ENCODE results near the gene LCN2. TPM values are rescaled to one million over a fixed set of nuclear protein-coding genes. Genes with fewer than 3 reads are reported as not detected.

The LCN2 gene
- not detected in 2 replicates for total RNA-seq

DNA sequence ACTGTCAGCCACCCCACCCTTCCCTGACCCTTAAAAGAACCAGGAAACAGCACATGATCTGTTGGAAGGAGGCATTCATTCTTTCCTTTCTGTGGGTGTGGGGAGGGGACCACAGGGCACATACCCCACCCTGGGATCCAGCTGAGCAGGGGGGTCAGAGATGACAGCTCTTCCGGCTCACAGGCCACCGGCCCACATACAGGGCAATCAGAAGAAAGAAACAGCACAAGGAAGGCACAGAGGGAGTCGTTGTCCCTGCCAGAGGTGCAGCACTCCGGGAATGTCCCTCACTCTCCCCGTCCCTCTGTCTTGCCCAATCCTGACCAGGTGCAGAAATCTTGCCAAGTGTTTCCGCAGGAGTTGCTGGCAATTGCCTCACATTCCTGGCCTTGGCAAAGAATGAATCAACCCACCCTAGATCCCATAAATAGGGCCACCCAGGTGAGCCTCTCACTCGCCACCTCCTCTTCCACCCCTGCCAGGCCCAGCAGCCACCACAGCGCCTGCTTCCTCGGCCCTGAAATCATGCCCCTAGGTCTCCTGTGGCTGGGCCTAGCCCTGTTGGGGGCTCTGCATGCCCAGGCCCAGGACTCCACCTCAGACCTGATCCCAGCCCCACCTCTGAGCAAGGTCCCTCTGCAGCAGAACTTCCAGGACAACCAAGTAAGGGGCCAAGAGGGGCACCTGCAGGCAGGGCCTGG, at the start of gene LCN2:
Gene LCN2 (plus strand): TSS at position 453 of the 701 bp plus-strand sequence. CDS start 73 bp downstream, at position 526.

DNA sequence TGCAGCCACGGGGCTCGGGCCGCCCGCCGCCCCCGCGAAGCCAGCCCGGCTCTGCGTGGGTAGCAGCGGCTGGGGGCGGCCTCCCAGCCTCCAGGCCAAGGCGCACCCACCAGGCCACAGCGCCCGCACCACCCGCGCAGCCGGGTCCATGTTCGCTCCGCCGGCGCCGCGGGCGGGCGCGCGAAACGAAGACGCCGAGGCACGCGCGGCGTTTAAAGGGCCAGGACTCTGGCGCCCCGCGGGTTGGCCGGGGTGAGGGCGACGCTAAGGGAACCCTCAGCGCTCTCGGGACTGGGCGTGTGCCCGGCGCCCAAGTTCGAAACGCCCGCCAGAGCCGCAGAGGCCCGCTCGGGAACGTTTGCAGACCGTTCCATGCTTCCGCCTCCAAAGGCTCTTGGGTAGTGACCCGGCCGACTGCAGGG, 21.7 kb upstream of the LCN2 start, which contains the start of gene PTGES2:
Gene PTGES2 (minus strand): TSS at position 162 of the 422 bp plus-strand sequence. CDS start 12 bp downstream, at position 150.

DNA sequence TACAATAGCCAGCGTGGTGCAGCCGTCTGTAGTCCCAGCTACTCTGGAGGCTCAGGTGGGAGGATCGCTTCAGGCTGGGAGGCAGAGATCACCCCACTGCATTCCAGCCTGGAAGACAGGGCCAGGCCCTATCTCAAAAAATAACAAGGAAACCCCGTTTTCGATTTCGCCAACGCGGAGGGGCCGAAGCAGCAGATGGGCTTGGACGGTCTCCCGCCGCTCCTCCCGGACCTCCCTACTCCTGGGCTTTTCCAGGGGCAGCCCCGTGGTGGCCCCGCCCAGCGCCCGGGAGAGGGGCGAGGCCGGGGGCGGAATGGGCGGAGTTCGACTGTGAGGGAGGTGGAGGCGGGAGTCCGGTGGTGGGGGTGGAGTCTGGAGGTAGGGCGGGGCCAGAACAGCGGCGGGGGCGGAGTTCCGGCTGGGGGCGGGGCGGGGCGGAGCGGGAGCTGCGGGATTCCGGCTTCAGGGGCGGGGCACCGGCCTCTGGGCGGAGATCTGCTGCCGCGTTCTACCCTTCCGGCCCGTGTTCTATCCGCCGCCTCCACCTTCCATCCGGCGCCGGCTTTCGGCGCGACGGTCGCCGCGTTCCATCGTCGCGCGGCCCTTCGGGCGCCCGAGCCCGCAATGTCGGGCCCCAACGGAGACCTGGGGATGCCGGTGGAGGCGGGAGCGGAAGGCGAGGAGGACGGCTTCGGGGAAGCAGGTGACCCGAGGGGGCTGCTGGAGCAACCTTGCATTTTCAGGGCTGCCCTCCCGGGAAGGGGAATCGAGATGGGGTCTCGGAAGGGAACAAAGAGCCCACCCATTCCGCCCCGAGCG, 10.7 kb downstream of the LCN2 start, which contains the start of gene BBLN:
Gene BBLN (plus strand): TSS at position 482 of the 819 bp plus-strand sequence. CDS start 143 bp downstream, at position 625.

DNA sequence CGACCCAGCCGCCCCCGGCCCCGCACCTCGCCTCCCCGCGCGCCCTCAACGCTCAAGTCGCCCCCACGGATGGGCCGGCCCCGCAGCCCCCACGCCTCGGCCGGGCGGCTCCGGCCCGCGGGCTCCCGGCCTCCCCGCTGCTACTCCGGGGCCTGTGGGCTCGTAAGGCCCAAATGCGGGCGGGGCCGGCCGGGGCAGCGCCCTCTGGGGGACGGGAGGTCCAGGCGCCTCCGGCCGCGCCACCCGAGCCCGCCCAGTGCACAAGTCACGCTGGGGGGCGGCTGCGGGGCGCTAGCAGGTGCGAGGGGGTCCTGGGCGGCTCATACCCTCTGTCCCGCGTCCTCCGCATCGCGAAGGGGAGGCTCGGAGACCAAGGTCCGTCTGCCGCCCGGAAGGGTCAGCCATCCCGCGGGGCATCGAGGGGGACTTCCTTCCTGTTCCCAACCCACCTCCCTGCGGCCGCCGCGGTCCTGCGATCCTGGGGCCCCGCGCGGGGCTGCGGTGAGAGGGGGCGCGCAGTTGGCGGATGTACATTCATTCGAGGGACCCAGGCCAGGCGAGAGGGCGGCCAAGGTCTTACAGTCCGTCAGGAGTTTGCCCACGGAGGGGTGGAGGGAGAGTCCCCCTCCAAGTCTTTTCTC, 42.3 kb downstream of the LCN2 start, which contains the start of gene CIZ1:
Gene CIZ1 (minus strand): TSS at position 167 of the 641 bp plus-strand sequence. CDS start 715 bp downstream, outside the sequence.

Other genes starting within 250 kb of the LCN2 start
- gene ST6GALNAC6, start 249.8 kb upstream of the LCN2 start, total RNA-seq = 41.8 and 44.1 TPM in 2 replicates
- 69.1 and 74.1 TPM in 2 replicates for gene ST6GALNAC4, start 232.4 kb upstream of the LCN2 start, total RNA-seq
- 2.5 and 5.5 TPM in 2 replicates for gene PIP5KL1, start 218.7 kb upstream of the LCN2 start, total RNA-seq
- 18.7 and 18.8 TPM in 2 replicates for gene DPM2, start 211.6 kb upstream of the LCN2 start, total RNA-seq
- gene EEIG1, start 168.5 kb upstream of the LCN2 start, total RNA-seq = 10.8 and 13.6 TPM in 2 replicates
- gene NAIF1, start 82.1 kb upstream of the LCN2 start, total RNA-seq = 7.3 and 8.2 TPM in 2 replicates
- 12.9 and 17.4 TPM in 2 replicates for gene SLC25A25, start 81.2 kb upstream of the LCN2 start, total RNA-seq
- 57.1 and 61.7 TPM in 2 replicates for gene PTGES2, start 21.7 kb upstream of the LCN2 start, total RNA-seq
- 19.9 and 26.1 TPM in 2 replicates for gene BBLN, start 10.8 kb downstream of the LCN2 start, total RNA-seq
- 37.1 and 40.1 TPM in 2 replicates for gene CIZ1, start 42.1 kb downstream of the LCN2 start, total RNA-seq
- 23.1 and 45.6 TPM in 2 replicates for gene DNM1, start 53.9 kb downstream of the LCN2 start, total RNA-seq
- gene GOLGA2, start 126.6 kb downstream of the LCN2 start, total RNA-seq = 61.4 and 70.2 TPM in 2 replicates
- 19.5 and 23.1 TPM in 2 replicates for gene SWI5, start 126.8 kb downstream of the LCN2 start, total RNA-seq
- 21.7 and 26.2 TPM in 2 replicates for gene TRUB2, start 173.0 kb downstream of the LCN2 start, total RNA-seq
- 43.0 and 45.9 TPM in 2 replicates for gene COQ4, start 173.4 kb downstream of the LCN2 start, total RNA-seq
- 22.8 and 29.9 TPM in 2 replicates for gene SLC27A4, start 191.1 kb downstream of the LCN2 start, total RNA-seq
- 28.2 and 32.7 TPM in 2 replicates for gene URM1, start 221.9 kb downstream of the LCN2 start, total RNA-seq